Activated gamma-delta T cell treated with anti-CD3 and anti-CD28 coated beads, Interleukin-2, amount 50 U/mL, for 16 hours (primary cell): ENCODE results near the gene UBAC1.
"Not testable (repeated sequence)": the region's sequence is repeated elsewhere in the genome, so short reads cannot be mapped to it uniquely, and the experiment has no call there.

Source experiments
- DNase-seq: peaks from one replicate; pipeline ENCODE4 v3.0.0-alpha.2; 2020; ENCODE audit warnings: low read depth

Gene UBAC1

GRCh38 chr9:135921749-135922310 lies 39.3 kb downstream of the UBAC1 start:
- DNase-seq = no peak

DNA sequence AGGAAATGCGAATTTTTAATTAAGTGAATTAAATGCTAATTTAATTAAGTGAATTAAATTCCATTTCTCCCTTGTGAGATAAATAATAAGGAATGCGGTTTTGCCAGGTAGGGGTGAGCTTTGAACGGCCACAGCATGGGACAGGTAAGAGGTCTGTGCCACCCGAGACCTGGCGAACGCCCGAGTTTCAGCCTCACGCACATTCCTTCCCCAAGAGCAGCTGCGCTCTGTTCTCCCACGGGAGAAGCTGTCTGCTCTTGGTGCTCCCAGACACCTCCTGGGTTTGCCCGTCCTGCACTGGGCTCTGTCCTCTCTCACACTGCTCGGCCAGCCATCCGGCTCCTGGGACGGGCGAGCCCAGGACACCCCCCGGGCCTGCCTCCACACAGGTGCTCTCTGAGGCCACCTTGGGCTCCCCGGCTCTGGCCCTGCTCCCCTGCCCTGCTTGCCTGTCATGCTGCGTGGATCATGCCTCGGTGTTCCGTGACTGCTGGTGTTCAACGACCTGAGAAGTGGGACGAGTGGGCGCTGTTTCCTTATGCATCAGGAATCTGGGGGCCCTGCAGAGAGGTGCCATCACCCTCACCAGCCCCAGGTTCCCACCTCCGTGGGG lies 40.1 kb downstream of the UBAC1 start:
- DNase-seq = no peak

DNA sequence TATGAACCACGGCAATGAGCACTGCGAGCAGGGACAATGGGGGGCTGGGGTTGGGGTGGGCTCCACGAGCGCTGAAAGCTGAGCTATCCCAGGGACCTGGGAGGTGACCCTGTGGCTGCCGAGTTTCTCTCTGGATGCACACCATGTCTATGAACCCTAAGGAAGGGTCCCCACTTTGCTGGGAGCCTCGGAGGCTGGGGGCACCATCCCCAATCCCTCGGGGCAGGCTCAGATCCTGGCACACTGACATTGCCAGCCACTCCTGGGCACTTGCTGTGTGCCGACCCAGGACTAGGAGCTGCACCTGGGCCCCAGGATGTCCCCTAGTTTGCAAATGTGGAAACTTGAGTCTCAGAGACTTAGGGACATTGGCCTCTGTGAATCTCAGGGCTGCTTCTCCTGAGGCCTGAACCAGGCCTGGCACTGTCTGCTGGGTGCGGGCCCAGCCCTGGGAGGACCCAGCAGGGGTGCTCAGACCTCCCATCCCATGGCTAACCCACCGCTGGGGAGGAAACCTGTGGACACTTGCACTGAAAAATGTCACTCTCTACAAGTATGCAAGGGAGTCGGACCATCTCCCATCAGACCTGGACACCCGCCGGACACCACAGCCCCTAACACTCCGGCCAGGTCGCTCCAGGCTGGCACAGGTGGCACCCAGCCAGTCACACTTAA lies 40.8 kb downstream of the UBAC1 start:
- no peak for DNase-seq

DNA sequence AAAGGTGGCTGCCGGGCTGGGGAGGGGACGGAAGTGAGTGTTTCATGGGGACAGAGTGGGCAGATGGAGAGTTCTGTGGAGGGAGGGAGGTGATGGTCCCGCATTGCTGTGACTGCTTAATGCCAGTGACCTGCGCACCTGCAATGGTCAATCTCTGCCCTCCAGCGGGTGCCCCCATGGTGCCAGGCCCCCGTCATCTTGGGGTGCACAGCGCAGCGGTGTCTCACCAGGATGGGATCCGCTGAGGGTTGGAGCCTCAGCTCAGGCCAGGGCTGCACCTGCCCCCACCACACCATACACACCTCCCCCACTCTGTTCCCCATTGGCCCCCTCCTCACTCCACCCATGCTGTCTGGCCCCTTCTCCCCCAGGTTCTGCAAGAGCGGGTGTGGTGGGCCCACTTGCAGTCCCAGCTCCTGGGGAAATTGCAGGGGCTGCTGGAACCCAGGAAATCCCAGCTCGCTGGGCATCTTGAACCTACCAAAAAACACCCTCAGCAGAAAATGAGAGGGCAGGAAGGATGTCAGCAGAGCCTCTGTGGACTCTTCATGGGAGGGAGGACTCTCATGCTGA lies 41.8 kb downstream of the UBAC1 start:
- DNase-seq = no peak

GRCh38 chr9:135916227-135916626 lies 44.9 kb downstream of the UBAC1 start:
- DNase-seq = not testable (repeated sequence)

DNA sequence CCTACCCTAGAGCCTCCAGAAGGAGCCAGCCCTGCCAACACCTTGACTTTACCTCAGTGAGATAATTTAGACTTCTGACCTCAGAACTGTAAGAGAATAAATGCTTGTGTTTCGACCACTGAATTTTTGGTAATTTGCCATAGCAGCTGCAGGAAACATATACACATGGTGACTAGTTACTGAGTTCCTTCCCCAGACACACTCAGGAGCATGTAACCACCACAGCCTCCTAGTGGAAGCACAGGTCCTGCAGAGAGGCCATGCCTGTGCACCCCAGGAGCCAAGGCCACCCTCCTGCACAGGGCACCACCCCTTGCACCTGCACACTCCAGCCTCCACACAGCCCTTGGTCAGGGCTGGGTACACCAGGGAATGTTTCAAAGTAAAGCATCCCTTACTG lies 46.3 kb downstream of the UBAC1 start:
- no peak for DNase-seq

DNA sequence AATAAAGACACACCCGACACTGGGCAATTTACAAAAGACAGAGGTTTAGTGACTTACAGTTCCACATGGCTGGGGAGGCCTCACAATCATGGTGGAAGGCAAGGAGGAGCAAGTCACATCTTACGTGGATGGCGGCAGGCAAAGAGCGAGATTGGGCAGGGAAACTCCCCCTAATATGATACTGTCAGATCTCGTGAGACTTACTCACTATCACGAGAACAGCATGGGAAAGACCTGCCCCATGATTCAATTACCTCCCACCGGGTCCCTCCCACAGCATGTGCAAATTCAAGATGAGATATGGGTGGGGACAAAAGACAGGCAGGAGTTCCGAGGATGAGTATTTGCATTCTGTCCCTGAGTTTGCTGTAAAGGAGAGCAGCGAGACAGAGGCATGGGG lies 49.9 kb downstream of the UBAC1 start:
- not testable (repeated sequence) for DNase-seq

DNA sequence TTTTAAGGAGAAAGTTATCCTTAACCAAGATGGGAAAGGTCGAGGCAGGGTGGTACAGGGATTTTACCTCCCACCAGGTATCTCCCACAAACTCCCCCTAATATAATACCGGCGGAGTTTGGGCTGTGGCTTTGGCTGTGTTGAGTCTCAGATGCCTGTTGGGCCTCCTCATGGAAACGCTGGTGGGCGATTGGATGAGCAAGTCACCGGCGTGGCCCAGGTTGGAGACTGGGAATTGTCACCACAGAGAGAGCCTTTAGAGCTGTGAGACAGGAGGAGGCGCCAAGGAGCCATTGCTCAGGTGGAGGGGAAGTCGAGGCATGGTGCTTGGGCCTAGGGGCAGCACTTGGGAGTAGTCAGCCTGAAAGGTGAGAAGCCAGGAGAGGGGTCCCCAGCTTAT lies 50.4 kb downstream of the UBAC1 start:
- no peak for DNase-seq

DNA sequence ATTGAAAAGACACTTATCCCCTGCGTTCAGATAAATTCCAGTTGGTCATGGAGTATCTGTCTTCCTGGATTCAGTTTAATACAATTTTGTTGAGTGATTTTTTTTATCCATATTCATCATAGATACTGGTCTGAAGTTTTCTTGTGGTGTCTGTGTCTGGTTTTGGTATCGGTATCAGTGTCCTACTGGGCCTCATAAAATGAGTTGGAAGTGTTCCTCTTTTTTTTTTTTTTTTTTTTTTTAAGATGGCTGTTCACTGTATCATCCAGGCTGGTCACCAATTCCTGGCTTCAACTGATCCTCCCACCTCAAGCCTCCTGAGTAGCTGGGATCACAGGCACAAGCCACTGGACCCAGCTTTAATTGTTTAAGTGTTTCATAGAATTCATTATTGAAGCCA lies 51.0 kb downstream of the UBAC1 start:
- DNase-seq = no peak

- no peak for DNase-seq
These were observed 51.8 kb downstream of the UBAC1 start for GRCh38 chr9:135909371-135909770.

GRCh38 chr9:135908754-135909204 lies 52.4 kb downstream of the UBAC1 start:
- no peak for DNase-seq

DNA sequence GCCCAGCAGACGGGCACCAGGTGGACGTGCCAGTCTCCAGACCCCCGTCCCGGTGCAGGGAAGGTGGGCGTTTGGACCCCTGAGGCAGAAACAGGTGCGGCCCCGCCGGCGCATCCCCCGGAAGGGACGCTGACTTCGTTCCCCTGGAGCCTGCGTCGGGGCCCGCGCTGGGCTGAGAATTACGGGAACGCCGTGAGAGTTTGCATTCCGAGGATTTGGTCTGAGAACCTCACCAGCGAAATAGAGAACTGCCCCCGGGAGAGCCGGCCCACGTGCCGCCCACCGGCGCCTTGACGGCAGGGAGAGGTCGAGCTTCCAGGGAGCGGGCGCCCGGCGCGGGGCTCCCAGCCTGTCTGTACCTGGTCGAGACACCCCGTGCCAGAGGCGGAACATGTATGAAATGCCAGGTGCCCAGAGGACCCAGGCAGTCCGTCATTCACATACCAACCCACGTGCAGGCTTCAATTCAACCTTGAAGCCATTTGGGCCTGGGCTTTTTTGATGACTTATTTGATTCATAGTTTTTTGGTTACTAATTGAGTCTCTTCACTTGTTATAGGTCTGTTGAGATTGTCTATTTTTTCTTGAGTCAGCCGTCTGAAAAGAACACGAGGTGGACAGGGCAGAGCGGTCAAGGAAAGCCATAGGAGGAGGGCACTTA lies 53.0 kb downstream of the UBAC1 start:
- DNase-seq = no peak

GRCh38 chr9:135907431-135908092 lies 53.6 kb downstream of the UBAC1 start, which contains the start of gene CAMSAP1:
Gene CAMSAP1, minus strand, starts transcription at chr9:135907546. Its CDS starts 387 bp downstream, at chr9:135907159.
- peak; percentile 88 for DNase-seq

GRCh38 chr9:135907006-135907430 lies 54.2 kb downstream of the UBAC1 start:
- no peak for DNase-seq

DNA sequence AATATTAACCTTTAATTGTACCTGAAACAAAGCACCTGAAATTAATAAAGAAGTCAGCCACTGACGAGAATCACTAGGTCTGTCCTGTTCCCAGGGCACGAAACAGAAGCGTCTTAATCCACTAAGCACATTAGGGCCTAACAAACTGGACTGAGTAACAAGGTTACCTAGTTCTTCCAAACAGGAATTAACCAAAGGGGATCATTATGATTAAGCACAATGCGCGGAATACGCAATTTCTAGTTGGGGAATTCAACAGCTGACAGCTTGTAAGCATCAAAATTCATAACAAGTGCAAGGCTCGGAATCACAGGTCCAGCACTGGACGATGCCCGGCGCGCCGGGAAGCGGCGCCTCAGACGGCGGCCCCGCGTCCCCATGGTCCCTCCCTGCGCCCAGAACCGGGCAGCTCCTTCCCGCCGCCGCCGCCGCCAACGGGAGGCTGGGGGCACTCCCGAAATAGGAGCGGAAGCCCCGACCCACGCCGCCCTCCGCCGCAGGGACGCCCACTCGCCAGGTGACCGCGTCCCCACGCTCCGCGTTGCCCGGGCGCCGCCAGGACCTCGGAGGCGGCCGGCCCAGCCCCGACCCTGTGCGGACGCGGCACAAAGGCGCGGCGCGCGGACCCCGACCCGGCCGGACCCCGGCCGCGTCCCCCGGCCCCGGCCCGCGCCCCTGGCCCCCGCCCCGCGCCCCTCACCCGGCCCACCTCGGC lies 54.7 kb downstream of the UBAC1 start:
- DNase-seq = no peak

- peak; percentile 40 for DNase-seq
These were observed 55.6 kb downstream of the UBAC1 start for GRCh38 chr9:135905380-135906258.

DNA sequence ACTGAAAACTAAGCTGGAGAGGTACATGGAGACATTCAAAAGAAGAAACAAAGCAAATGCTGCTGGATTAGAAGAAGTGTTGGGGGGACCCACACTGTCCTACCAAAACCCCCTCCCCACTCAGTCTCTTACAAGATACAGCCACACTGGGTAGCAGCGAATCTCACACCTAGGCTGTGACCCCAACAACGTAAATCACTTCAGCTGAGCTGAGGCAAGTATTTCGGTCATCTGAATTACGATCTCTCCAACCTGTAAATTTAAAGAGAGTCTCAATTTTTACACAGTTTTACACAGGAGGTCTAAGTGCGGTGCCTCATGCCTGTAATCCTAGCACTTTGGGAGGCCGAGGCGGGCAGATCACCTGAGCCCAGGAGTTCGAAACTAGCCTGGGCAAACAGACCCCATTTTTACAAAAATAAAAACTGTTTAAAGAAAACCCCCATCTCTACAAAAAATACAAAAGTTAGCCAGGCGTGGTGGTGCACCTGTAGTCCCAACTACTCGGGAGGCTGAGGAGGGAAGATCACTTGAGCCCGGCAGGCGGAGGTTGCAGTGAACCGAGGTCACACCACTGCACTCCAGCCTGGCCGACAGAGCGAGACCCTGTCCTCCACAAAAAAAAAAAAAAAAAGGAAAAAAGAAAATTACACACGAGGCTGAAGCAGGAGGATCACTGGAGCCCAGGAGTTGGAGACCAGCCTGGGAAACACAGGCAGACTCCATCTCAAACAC lies 57.2 kb downstream of the UBAC1 start:
- DNase-seq = no peak

- no peak for DNase-seq
These were observed 57.9 kb downstream of the UBAC1 start for GRCh38 chr9:135903358-135903656.

DNA sequence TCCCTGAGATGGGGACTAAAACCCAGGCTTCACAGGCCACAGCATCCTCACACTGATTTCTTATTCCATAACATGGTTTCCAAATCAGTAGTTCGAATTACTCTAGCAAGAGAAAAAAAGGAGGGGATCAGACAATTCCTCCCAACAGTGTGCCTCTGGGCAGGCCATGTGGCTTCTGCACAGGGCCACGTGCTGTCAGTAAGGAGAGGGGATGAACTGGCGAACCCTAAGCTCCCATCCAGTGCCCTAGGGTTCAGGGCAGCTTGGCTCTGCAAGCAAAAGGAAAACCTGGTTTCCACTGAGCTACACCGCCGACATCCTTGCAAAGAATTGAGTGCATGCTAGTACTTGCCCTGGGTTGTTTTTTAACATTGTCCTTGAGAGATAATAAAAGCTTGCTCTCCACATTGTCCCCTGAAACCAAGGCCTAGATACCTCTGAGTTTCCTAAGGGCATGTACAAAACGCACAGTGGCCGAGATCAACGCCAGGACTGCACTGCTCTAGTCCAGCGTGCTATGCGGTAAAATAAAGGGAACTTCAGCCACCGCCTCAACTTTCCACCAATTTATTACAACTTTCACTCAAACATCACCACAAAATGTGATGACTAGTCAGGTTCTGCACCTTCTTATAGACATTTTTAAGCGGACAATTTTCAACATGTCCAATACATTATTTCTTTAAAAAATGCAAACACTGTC lies 58.4 kb downstream of the UBAC1 start:
- DNase-seq = no peak
